ENCODE results near the gene BICC1.

DNA sequence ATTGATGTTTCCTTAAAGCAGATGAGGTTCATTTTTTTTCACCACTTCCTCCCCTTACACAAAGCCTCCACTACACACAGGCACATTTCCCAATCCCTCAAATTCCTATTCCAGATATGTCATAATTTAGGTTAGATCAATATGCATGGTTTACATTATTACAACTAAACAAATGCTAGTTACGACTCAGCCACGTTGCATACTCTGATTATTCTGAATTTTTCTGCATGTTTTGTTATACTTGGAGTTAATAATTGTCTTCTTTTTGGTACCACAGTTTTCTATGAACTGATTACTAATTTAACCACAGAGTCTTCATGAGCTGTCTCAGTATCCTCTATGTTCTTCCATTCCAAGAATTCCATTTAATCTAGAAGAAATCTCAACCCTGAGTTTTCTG, 4.4 kb upstream of the BICC1 start:
- no peak for TF ChIP-seq JUND (IDR thresholded peaks at IDR 0.05)
- TF ChIP-seq, protein P1, sequence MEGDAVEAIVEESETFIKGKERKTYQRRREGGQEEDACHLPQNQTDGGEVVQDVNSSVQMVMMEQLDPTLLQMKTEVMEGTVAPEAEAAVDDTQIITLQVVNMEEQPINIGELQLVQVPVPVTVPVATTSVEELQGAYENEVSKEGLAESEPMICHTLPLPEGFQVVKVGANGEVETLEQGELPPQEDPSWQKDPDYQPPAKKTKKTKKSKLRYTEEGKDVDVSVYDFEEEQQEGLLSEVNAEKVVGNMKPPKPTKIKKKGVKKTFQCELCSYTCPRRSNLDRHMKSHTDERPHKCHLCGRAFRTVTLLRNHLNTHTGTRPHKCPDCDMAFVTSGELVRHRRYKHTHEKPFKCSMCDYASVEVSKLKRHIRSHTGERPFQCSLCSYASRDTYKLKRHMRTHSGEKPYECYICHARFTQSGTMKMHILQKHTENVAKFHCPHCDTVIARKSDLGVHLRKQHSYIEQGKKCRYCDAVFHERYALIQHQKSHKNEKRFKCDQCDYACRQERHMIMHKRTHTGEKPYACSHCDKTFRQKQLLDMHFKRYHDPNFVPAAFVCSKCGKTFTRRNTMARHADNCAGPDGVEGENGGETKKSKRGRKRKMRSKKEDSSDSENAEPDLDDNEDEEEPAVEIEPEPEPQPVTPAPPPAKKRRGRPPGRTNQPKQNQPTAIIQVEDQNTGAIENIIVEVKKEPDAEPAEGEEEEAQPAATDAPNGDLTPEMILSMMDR (IDR thresholded peaks at IDR 0.05; ENCODE audit: low read depth, low read length, missing input control): no peak
- TF ChIP-seq HNF4G (IDR thresholded peaks at IDR 0.05): no peak
- TF ChIP-seq, protein P2, sequence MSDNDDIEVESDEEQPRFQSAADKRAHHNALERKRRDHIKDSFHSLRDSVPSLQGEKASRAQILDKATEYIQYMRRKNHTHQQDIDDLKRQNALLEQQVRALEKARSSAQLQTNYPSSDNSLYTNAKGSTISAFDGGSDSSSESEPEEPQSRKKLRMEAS (IDR thresholded peaks at IDR 0.05): no peak
- no peak for TF ChIP-seq RAD21 (IDR thresholded peaks at IDR 0.05)
- TF ChIP-seq TAF1 (conservative IDR thresholded peaks at IDR 0.05): no peak
- TF ChIP-seq EGR1 (IDR thresholded peaks at IDR 0.05; ENCODE audit: low read depth in 2 of 2): no peak

Measured in liver (tissue), 3 donors.